ENCODE results near the gene LBR. TPM values are rescaled to one million over a fixed set of nuclear protein-coding genes. Genes with fewer than 3 reads are reported as not detected.

The LBR gene
- total RNA-seq, 1 donor from 2014 or later, result 37.1 TPM

GRCh38 chr1:225447650-225448089, 19.8 kb upstream of the LBR start:
- no peak for TF ChIP-seq CTCF (IDR thresholded peaks at IDR 0.05; ENCODE audit: insufficient read depth, low read length, poor library complexity, severe bottlenecking)
- Histone ChIP-seq H3K27me3 (ENCODE audit: control insufficient read depth, insufficient read depth, low read length) (no peaks in the 10 kb centered on the region), H3K36me3 (ENCODE audit: control insufficient read depth, insufficient read depth, low read length) (no peaks in the 10 kb centered on the region), H3K4me3 (ENCODE audit: low read depth, low read length) (no peak overlapping the region)
- DNase-seq (ENCODE audit: low read depth), result no peak

GRCh38 chr1:225446981-225447615, 19.3 kb upstream of the LBR start:
- no peak for DNase-seq (ENCODE audit: low read depth)
- H3K36me3 ChIP-seq (ENCODE audit: control insufficient read depth, insufficient read depth, low read length), result no peaks in the 10 kb centered on the region
- no peak for TF ChIP-seq CTCF (IDR thresholded peaks at IDR 0.05; ENCODE audit: insufficient read depth, low read length, poor library complexity, severe bottlenecking)
- H3K4me3 ChIP-seq (ENCODE audit: low read depth, low read length), result no peak overlapping the region
- H3K27me3 ChIP-seq (ENCODE audit: control insufficient read depth, insufficient read depth, low read length), result no peaks in the 10 kb centered on the region

GRCh38 chr1:225446595-225446960, 18.7 kb upstream of the LBR start:
- no peak for DNase-seq (ENCODE audit: low read depth)
- no peak for TF ChIP-seq CTCF (IDR thresholded peaks at IDR 0.05; ENCODE audit: insufficient read depth, low read length, poor library complexity, severe bottlenecking)
- no peak overlapping the region for H3K4me3 ChIP-seq (ENCODE audit: low read depth, low read length)
- H3K27me3 ChIP-seq (ENCODE audit: control insufficient read depth, insufficient read depth, low read length), result no peaks in the 10 kb centered on the region
- no peaks in the 10 kb centered on the region for H3K36me3 ChIP-seq (ENCODE audit: control insufficient read depth, insufficient read depth, low read length)

- peak; percentile 85 for DNase-seq (ENCODE audit: low read depth)
- no peak for TF ChIP-seq CTCF (IDR thresholded peaks at IDR 0.05; ENCODE audit: insufficient read depth, low read length, poor library complexity, severe bottlenecking)
Observed at GRCh38 chr1:225445639-225446594, 18.1 kb upstream of the LBR start.

GRCh38 chr1:225442123-225442505, 14.3 kb upstream of the LBR start:
- H3K4me3 ChIP-seq (ENCODE audit: low read depth, low read length), result no peak overlapping the region
- no peaks in the 10 kb centered on the region for H3K27me3 ChIP-seq (ENCODE audit: control insufficient read depth, insufficient read depth, low read length)
- TF ChIP-seq CTCF (IDR thresholded peaks at IDR 0.05; ENCODE audit: insufficient read depth, low read length, poor library complexity, severe bottlenecking), result no peak
- no peaks in the 10 kb centered on the region for H3K36me3 ChIP-seq (ENCODE audit: control insufficient read depth, insufficient read depth, low read length)
- DNase-seq (ENCODE audit: low read depth), result no peak

More at GRCh38 chr1:225445639-225446594, 18.1 kb upstream of the LBR start:
- Histone ChIP-seq H3K36me3 (ENCODE audit: control insufficient read depth, insufficient read depth, low read length) (no peaks in the 10 kb centered on the region), H3K4me3 (ENCODE audit: low read depth, low read length) (no peak overlapping the region), H3K27me3 (ENCODE audit: control insufficient read depth, insufficient read depth, low read length) (no peaks in the 10 kb centered on the region)
